Activated T-cell treated with anti-CD3 and anti-CD28 coated beads, Interleukin-2, amount 50 U/mL, for 1 hour (primary cell): ENCODE data around the gene TMSB4X.
A peak's percentile ranks its signal among the peaks of the same experiment; 100 is the strongest.
"Not testable (repeated sequence)": the region's sequence is repeated elsewhere in the genome, so short reads cannot be mapped to it uniquely, and the experiment has no call there.

Source experiments
- DNase-seq: peaks from one replicate; pipeline ENCODE4 v3.0.0-alpha.2; 2020

Gene TMSB4X

GRCh38 chrX:12955882-12956703, 18.8 kb upstream of the TMSB4X start:
- peak; percentile 66 for DNase-seq

GRCh38 chrX:12956704-12957534, 18.0 kb upstream of the TMSB4X start:
- peak; percentile 57 for DNase-seq

- DNase-seq = no peak
Measured at GRCh38 chrX:12958059-12958458, 16.9 kb upstream of the TMSB4X start.

GRCh38 chrX:12958461-12958860, 16.4 kb upstream of the TMSB4X start:
- no peak for DNase-seq

- DNase-seq = no peak
Measured at GRCh38 chrX:12961196-12961718, 13.7 kb upstream of the TMSB4X start.

- no peak for DNase-seq
Measured at GRCh38 chrX:12962041-12962504, 12.8 kb upstream of the TMSB4X start.

GRCh38 chrX:12963210-12963850, 11.6 kb upstream of the TMSB4X start:
- DNase-seq = not testable (repeated sequence)

GRCh38 chrX:12965131-12965940, 9.6 kb upstream of the TMSB4X start:
- no peak for DNase-seq

- no peak for DNase-seq
Measured at GRCh38 chrX:12966151-12966550, 8.8 kb upstream of the TMSB4X start.

GRCh38 chrX:12967711-12968465, 7.0 kb upstream of the TMSB4X start:
- DNase-seq = no peak

- DNase-seq = peak; percentile 46
Measured at GRCh38 chrX:12970691-12971202, 4.2 kb upstream of the TMSB4X start.

GRCh38 chrX:12971282-12972003, 3.5 kb upstream of the TMSB4X start:
- peak; percentile 60 for DNase-seq

GRCh38 chrX:12972243-12972642, 2.7 kb upstream of the TMSB4X start:
- no peak for DNase-seq

- DNase-seq = no peak
Measured at GRCh38 chrX:12972878-12973560, 1.9 kb upstream of the TMSB4X start.

- peak; percentile 61 for DNase-seq
Measured at GRCh38 chrX:12973561-12974304, 1.2 kb upstream of the TMSB4X start.

GRCh38 chrX:12974305-12974795, 560 bp upstream of the TMSB4X start:
- DNase-seq = peak; percentile 62

GRCh38 chrX:12975670-12975965, 708 bp downstream of the TMSB4X start:
- peak; percentile 55 for DNase-seq

- peak; percentile 48 for DNase-seq
Measured at GRCh38 chrX:12975991-12976558, 1.2 kb downstream of the TMSB4X start.
